OCI-LY3 (cell line): ENCODE data around the gene ESD.

Experiments used
- CTCF ChIP-seq: fragments of 200-600, 300-600 bp; sonication (generic); IDR thresholded peaks from 2 replicates; pipeline ENCODE4 v1.5.1; 2014; ENCODE audit warnings: antibody characterized with exemption, low read length, low read depth
- EZH2phosphoT487 ChIP-seq: fragments of 200-600 bp; shearing (Covaris generic); IDR thresholded peaks from 2 replicates; pipeline ENCODE4 v1.6.1; 2018; ENCODE audit warnings: antibody characterized with exemption, mixed run types, low read depth

GRCh38 chr13:46747031-46747820 is 49.7 kb downstream of the ESD start:
- TF ChIP-seq EZH2phosphoT487: no peak
- TF ChIP-seq CTCF: no peak
